ENCODE results near the gene ZNF560.

GRCh38 chr19:9538183-9539058 is 40.0 kb upstream of the ZNF560 start, which contains the start of gene ZNF426:
- TF ChIP-seq SIN3A (IDR thresholded peaks at IDR 0.05; ENCODE audit: borderline replicate concordance, insufficient read depth, low read length) = peak; percentile 36; the same call in 1 of the 2 replicates
- no peak for TF ChIP-seq REST (IDR thresholded peaks at IDR 0.05; ENCODE audit: insufficient read depth in 1 of 2, low read depth in 2 of 2, low read length in 2 of 2)
